ENCODE data around the gene DIPK1C.

The DIPK1C gene

DNA sequence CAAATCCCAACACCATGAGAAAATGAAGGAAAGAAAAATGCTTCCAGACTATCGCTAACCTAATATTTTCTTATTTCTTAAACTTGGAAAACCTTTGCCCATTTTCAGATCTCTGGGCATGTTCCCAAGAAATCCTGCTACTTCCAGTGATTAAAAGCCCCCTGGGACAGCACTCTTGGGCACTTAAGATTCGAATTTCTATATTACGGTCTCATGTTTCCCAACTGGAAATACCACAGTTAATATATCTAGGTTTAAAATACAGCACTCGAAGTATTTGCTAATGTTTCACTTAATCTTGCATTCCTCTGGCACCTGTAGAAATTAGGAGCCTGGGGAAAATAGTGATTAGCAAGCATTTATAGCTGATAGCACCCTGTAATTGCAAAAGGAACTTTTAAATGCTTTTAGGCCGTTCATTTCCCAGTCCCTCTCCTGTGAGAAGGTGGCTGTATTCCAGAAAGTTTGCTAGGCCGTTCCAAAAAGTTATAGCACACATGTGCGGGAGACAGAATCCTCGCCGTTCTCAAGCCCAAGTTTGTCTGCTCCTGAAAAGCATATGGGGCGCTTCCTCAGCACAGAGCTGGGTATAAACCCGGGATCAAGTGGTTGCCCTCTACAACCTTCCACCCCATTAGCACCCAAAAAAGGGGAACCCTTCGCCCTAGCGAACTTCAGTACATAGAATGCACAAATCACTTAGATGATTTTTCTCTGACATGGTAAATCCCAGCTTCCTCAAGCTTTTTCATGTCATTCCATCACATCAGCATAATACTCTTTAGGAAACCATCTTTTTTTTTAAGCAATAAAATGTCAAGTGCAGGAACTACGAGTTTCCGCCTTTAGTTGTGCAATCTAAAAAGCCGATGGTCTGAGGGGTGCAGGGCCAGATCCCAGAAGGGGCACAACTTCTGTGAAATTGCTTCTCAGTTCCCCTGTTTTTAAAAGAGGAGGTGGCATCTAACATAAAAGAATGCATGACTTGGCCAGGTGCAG lies 60.6 kb downstream of the DIPK1C start:
- Histone ChIP-seq H3K9me3 (ENCODE audit: insufficient read depth, low read depth, low read length) (no peaks in the 10 kb centered on the region), H3F3A (ENCODE audit: low read depth) (no peaks in the 10 kb centered on the region), H3K4me2 (ENCODE audit: low read depth, low read length, poor library complexity, severe bottlenecking) (no peak overlapping the region), H3K36me3 (ENCODE audit: insufficient read depth, low read length) (no peaks in the 10 kb centered on the region), H3K9me2 (replicated peaks; ENCODE audit: low read depth, low read length) (no peaks in the 10 kb centered on the region), H3K4me3 (ENCODE audit: low read length, poor library complexity, severe bottlenecking) (no peak overlapping the region), H2AFZ (ENCODE audit: low read length) (no peak overlapping the region), H3K4me1 (ENCODE audit: insufficient read depth, low read length, poor library complexity, severe bottlenecking) (no peaks in the 10 kb centered on the region), H3K9ac (ENCODE audit: low read depth, low read length, poor library complexity, severe bottlenecking) (no peak overlapping the region), H3K79me2 (ENCODE audit: insufficient read depth, low read length) (no peaks in the 10 kb centered on the region), H3K27me3 (ENCODE audit: insufficient read depth, low read length, poor library complexity, severe bottlenecking) (no peaks in the 10 kb centered on the region), H4K20me1 (ENCODE audit: insufficient read depth, low read length, poor library complexity, severe bottlenecking) (no peaks in the 10 kb centered on the region)
- TF ChIP-seq EZH2phosphoT487 (IDR thresholded peaks at IDR 0.05; ENCODE audit: borderline replicate concordance): no peak
- TF ChIP-seq, protein P1, sequence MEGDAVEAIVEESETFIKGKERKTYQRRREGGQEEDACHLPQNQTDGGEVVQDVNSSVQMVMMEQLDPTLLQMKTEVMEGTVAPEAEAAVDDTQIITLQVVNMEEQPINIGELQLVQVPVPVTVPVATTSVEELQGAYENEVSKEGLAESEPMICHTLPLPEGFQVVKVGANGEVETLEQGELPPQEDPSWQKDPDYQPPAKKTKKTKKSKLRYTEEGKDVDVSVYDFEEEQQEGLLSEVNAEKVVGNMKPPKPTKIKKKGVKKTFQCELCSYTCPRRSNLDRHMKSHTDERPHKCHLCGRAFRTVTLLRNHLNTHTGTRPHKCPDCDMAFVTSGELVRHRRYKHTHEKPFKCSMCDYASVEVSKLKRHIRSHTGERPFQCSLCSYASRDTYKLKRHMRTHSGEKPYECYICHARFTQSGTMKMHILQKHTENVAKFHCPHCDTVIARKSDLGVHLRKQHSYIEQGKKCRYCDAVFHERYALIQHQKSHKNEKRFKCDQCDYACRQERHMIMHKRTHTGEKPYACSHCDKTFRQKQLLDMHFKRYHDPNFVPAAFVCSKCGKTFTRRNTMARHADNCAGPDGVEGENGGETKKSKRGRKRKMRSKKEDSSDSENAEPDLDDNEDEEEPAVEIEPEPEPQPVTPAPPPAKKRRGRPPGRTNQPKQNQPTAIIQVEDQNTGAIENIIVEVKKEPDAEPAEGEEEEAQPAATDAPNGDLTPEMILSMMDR (conservative IDR thresholded peaks at IDR 0.05; ENCODE audit: low read length): no peak

DNA sequence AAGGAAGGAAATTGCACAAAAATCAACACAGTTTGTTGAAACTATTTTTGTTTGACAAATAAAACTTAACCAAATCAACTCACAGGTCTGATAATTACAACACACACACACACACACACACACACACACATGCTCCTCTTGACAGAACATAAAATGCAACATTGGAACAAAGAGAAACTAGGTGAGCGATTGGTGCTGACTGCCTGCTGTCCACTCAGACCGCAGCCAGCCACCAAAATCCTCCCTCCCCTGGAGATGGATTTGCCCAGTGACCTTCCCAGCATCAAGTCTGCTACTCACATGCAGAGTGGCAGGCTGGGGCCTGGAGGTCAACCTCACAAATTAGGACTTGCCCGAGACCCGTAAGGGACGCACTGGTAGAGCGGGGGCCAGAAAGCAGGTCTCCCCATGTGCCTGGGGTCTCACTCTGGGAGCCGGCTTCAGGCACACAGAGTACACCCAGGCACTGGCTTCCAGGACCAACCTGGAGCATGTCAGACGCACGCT lies 61.4 kb downstream of the DIPK1C start:
- Histone ChIP-seq H2AFZ (ENCODE audit: low read length) (no peak overlapping the region), H3K27me3 (ENCODE audit: insufficient read depth, low read length, poor library complexity, severe bottlenecking) (no peaks in the 10 kb centered on the region), H4K20me1 (ENCODE audit: insufficient read depth, low read length, poor library complexity, severe bottlenecking) (no peaks in the 10 kb centered on the region), H3K4me1 (ENCODE audit: insufficient read depth, low read length, poor library complexity, severe bottlenecking) (peaks cover 7% of the 10 kb centered on the region), H3K9me2 (replicated peaks; ENCODE audit: low read depth, low read length) (no peaks in the 10 kb centered on the region), H3F3A (ENCODE audit: low read depth) (no peaks in the 10 kb centered on the region), H3K9ac (ENCODE audit: low read depth, low read length, poor library complexity, severe bottlenecking) (no peak overlapping the region), H3K4me3 (ENCODE audit: low read length, poor library complexity, severe bottlenecking) (no peak overlapping the region), H3K4me2 (ENCODE audit: low read depth, low read length, poor library complexity, severe bottlenecking) (no peak overlapping the region), H3K36me3 (ENCODE audit: insufficient read depth, low read length) (no peaks in the 10 kb centered on the region), H3K9me3 (ENCODE audit: insufficient read depth, low read depth, low read length) (no peaks in the 10 kb centered on the region), H3K79me2 (ENCODE audit: insufficient read depth, low read length) (no peaks in the 10 kb centered on the region)
- TF ChIP-seq EZH2phosphoT487 (IDR thresholded peaks at IDR 0.05; ENCODE audit: borderline replicate concordance): no peak
- TF ChIP-seq, protein P1 (conservative IDR thresholded peaks at IDR 0.05; ENCODE audit: low read length): no peak

DNA sequence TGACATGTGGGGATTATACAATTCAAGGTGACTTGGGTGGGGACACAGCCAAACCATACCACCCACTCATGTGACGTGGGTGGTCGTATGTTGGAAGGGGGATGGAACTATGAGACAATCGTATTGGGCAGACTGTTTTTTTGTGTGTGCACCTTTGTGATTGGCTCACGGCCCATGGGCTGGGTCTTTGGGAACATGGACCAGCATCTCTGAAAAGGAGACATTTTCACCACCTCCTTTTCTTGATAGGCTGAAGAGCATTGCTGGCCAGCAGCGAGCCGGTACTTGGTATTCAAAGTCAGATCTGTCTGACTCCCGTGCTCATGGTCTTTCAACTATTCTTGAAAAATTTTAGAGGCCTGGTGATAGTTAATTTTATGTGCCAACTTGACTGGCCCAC lies 62.1 kb downstream of the DIPK1C start:
- TF ChIP-seq, protein P1 (conservative IDR thresholded peaks at IDR 0.05; ENCODE audit: low read length): no peak
- no peak for TF ChIP-seq EZH2phosphoT487 (IDR thresholded peaks at IDR 0.05; ENCODE audit: borderline replicate concordance)
- H3K27me3 ChIP-seq (ENCODE audit: insufficient read depth, low read length, poor library complexity, severe bottlenecking): no peaks in the 10 kb centered on the region
- no peak overlapping the region for H3K4me3 ChIP-seq (ENCODE audit: low read length, poor library complexity, severe bottlenecking)
- H3K9me3 ChIP-seq (ENCODE audit: insufficient read depth, low read depth, low read length): no peaks in the 10 kb centered on the region
- no peak overlapping the region for H2AFZ ChIP-seq (ENCODE audit: low read length)
- no peak overlapping the region for H3K4me2 ChIP-seq (ENCODE audit: low read depth, low read length, poor library complexity, severe bottlenecking)
- H3K9ac ChIP-seq (ENCODE audit: low read depth, low read length, poor library complexity, severe bottlenecking): no peak overlapping the region
- no peaks in the 10 kb centered on the region for H3K36me3 ChIP-seq (ENCODE audit: insufficient read depth, low read length)
- H3K9me2 ChIP-seq (replicated peaks; ENCODE audit: low read depth, low read length): no peaks in the 10 kb centered on the region
- peaks cover 12% of the 10 kb centered on the region for H3K4me1 ChIP-seq (ENCODE audit: insufficient read depth, low read length, poor library complexity, severe bottlenecking)
- no peaks in the 10 kb centered on the region for H3F3A ChIP-seq (ENCODE audit: low read depth)
- H4K20me1 ChIP-seq (ENCODE audit: insufficient read depth, low read length, poor library complexity, severe bottlenecking): no peaks in the 10 kb centered on the region
- H3K79me2 ChIP-seq (ENCODE audit: insufficient read depth, low read length): no peaks in the 10 kb centered on the region
